BE2C (cell line): Measurements from ENCODE around the gene ARVCF.
A peak's percentile ranks its signal among the peaks of the same experiment; 100 is the strongest.

Experiments
- DNase-seq: peaks from one replicate; pipeline ENCODE4 v3.0.0-alpha.2; 2020
- H3K27me3 ChIP-seq: fragments of 250-450 bp; sonication (Bioruptor Pico); 2 replicates; pipeline ENCODE4 v1.5.1; 2020; ENCODE audit warnings: mild to moderate bottlenecking
- H3K36me3 ChIP-seq: fragments of 250-450 bp; sonication (Bioruptor Pico); 2 replicates; pipeline ENCODE4 v1.5.1; 2020; ENCODE audit warnings: mild to moderate bottlenecking
- H3K4me1 ChIP-seq: fragments of 250-450 bp; sonication (Bioruptor Pico); 2 replicates; pipeline ENCODE4 v1.5.1; 2020
- H3K4me3 ChIP-seq: 2 replicates; pipeline ENCODE4 v1.5.1; 2011; ENCODE audit warnings: low read depth, low read length
- H3K9me3 ChIP-seq: fragments of 250-450 bp; sonication (Bioruptor Pico); 2 replicates; pipeline ENCODE4 v1.5.1; 2020
- TF ChIP-seq, protein P1 (sequence below): IDR thresholded peaks from 2 replicates; pipeline ENCODE4 v1.5.1; 2012; ENCODE audit warnings: mild to moderate bottlenecking, low read depth, low read length

ARVCF gene

GRCh38 chr22:19971276-19972124 lies 45.1 kb downstream of the ARVCF start:
- Histone ChIP-seq H3K9me3 (no peaks in the 10 kb centered on the region), H3K27me3 (no peaks in the 10 kb centered on the region), H3K36me3 (peaks cover 84% of the 10 kb centered on the region), H3K4me3 (no peak overlapping the region), H3K4me1 (peaks cover 38% of the 10 kb centered on the region)
- TF ChIP-seq, protein P1, sequence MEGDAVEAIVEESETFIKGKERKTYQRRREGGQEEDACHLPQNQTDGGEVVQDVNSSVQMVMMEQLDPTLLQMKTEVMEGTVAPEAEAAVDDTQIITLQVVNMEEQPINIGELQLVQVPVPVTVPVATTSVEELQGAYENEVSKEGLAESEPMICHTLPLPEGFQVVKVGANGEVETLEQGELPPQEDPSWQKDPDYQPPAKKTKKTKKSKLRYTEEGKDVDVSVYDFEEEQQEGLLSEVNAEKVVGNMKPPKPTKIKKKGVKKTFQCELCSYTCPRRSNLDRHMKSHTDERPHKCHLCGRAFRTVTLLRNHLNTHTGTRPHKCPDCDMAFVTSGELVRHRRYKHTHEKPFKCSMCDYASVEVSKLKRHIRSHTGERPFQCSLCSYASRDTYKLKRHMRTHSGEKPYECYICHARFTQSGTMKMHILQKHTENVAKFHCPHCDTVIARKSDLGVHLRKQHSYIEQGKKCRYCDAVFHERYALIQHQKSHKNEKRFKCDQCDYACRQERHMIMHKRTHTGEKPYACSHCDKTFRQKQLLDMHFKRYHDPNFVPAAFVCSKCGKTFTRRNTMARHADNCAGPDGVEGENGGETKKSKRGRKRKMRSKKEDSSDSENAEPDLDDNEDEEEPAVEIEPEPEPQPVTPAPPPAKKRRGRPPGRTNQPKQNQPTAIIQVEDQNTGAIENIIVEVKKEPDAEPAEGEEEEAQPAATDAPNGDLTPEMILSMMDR, result no peak
- DNase-seq, result no peak

- peak; percentile 80 for DNase-seq
- Histone ChIP-seq H3K27me3 (no peaks in the 10 kb centered on the region), H3K36me3 (peaks cover 76% of the 10 kb centered on the region), H3K4me1 (peaks cover 30% of the 10 kb centered on the region), H3K9me3 (no peaks in the 10 kb centered on the region), H3K4me3 (no peak overlapping the region)
- TF ChIP-seq, protein P1, result peak; percentile 84
Observed at GRCh38 chr22:19970479-19971275, 45.9 kb downstream of the ARVCF start.

DNA sequence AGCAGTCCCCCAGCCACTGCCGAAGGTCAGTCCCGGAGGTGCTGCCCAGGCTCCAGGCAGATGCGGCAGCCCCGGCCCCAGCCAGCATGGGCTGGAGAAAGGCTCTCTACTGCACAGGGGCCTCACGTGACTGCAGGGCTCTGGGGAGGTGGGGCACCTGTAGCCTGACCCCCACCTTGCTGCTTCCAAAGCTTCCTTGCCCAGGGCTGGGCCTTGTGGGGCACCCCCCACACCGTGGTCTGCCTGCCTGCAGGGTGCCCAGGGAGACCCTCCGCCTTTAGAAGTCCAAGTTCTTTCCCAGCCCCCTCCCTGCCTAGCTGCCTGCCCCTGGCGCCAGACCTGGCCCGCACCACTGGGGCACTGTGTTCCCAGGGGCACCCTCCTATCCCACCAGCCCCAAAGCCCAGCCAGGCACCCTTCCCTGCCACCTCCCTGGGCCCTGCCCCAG lies 46.6 kb downstream of the ARVCF start:
- TF ChIP-seq, protein P1, result no peak
- Histone ChIP-seq H3K27me3 (no peaks in the 10 kb centered on the region), H3K36me3 (peaks cover 69% of the 10 kb centered on the region), H3K4me3 (no peak overlapping the region), H3K9me3 (no peaks in the 10 kb centered on the region), H3K4me1 (peaks cover 24% of the 10 kb centered on the region)
- DNase-seq, result no peak

DNA sequence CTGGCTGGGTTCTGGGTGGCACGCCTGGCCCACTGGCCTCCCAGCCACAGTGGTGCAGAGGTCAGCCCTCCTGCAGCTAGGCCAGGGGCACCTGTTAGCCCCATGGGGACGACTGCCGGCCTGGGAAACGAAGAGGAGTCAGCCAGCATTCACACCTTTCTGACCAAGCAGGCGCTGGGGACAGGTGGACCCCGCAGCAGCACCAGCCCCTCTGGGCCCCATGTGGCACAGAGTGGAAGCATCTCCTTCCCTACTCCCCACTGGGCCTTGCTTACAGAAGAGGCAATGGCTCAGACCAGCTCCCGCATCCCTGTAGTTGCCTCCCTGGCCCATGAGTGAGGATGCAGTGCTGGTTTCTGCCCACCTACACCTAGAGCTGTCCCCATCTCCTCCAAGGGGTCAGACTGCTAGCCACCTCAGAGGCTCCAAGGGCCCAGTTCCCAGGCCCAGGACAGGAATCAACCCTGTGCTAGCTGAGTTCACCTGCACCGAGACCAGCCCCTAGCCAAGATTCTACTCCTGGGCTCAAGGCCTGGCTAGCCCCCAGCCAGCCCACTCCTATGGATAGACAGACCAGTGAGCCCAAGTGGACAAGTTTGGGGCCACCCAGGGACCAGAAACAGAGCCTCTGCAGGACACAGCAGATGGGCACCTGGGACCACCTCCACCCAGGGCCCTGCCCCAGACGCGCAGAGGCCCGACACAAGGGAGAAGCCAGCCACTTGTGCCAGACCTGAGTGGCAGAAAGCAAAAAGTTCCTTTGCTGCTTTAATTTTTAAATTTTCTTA lies 47.3 kb downstream of the ARVCF start:
- H3K36me3 ChIP-seq, result peaks cover 69% of the 10 kb centered on the region
- no peaks in the 10 kb centered on the region for H3K9me3 ChIP-seq
- DNase-seq, result no peak
- H3K4me3 ChIP-seq, result no peak overlapping the region
- H3K4me1 ChIP-seq, result peaks cover 19% of the 10 kb centered on the region
- H3K27me3 ChIP-seq, result no peaks in the 10 kb centered on the region
- TF ChIP-seq, protein P1, result no peak

- Histone ChIP-seq H3K27me3 (no peaks in the 10 kb centered on the region), H3K4me1 (peaks cover 15% of the 10 kb centered on the region), H3K36me3 (peaks cover 69% of the 10 kb centered on the region), H3K4me3 (no peak overlapping the region), H3K9me3 (no peaks in the 10 kb centered on the region)
- no peak for DNase-seq
- TF ChIP-seq, protein P1, result no peak
Observed at GRCh38 chr22:19968450-19968891, 48.2 kb downstream of the ARVCF start.
